K562 (cell line): ENCODE measurements around the gene TMEM167B. TPM values are rescaled to one million over a fixed set of nuclear protein-coding genes. Genes with fewer than 3 reads are reported as not detected.

ENCODE experiments used
- ARNT ChIP-seq, 2 experiments: fragments of 450-650 bp; IDR thresholded peaks; 2 replicates each; pipeline ENCODE4 v1.6.1; 2016; ENCODE audit warnings: mild to moderate bottlenecking in 1 of 2
- CAMTA2 ChIP-seq: fragments of 250-450 bp; sonication (Bioruptor Pico); conservative IDR thresholded peaks from 2 replicates; pipeline ENCODE4 v1.5.1; 2022
- CC2D1A ChIP-seq: fragments of 450-650 bp; IDR thresholded peaks from 2 replicates; pipeline ENCODE4 v1.6.1; 2017; ENCODE audit warnings: mild to moderate bottlenecking
- DPF2 ChIP-seq: fragments of 450-650 bp; IDR thresholded peaks from 2 replicates; pipeline ENCODE4 v1.6.1; 2016
- FOXA3 ChIP-seq, 2 experiments: fragments of 450-650 bp in 1 of 2; sonication (generic) in 1 of 2; formaldehyde crosslinking; IDR thresholded peaks in 1 of 2; conservative IDR thresholded peaks in 1 of 2; 2 replicates each; pipeline versions ENCODE4 v1.4.0 to v1.8.0; 2020 to 2022; ENCODE audit warnings: mild to moderate bottlenecking in 2 of 2, missing genetic modification reagents in 1 of 2
- HDAC8 ChIP-seq: fragments of 450-650 bp; IDR thresholded peaks from 2 replicates; pipeline ENCODE4 v1.6.1; 2016; ENCODE audit warnings: mild to moderate bottlenecking, missing genetic modification characterization, moderate library complexity, missing compliant biosample characterization
- KLF13 ChIP-seq: fragments of 450-650 bp; IDR thresholded peaks from 2 replicates; pipeline ENCODE4 v1.6.1; 2016; ENCODE audit warnings: missing genetic modification characterization, low read depth, mild to moderate bottlenecking, missing compliant biosample characterization, moderate library complexity, borderline replicate concordance
- MYC ChIP-seq, 2 experiments: fragments of 250-450 bp in 1 of 2; sonication (Bioruptor Pico) in 1 of 2; IDR thresholded peaks; 2 replicates each; pipeline versions ENCODE4 v1.5.1 to v1.6.1; 2012 to 2021; ENCODE audit warnings: low read depth in 2 of 2, borderline replicate concordance in 1 of 2, improper control_type of control experiment in 1 of 2, low read length in 1 of 2, mild to moderate bottlenecking in 1 of 2, moderate library complexity in 1 of 2
- PCBP1 ChIP-seq: fragments of 200-400 bp; formaldehyde crosslinking; IDR thresholded peaks from 2 replicates; pipeline ENCODE4 v1.6.1; 2018; ENCODE audit warnings: mild to moderate bottlenecking, low read depth, low read length; ENCODE audit not compliant: poor library complexity, severe bottlenecking
- POLR3G ChIP-seq: IDR thresholded peaks from 2 replicates; pipeline ENCODE4 v1.6.1; 2011; ENCODE audit not compliant: insufficient read length, insufficient replicate concordance; ENCODE audit errors: extremely low read depth
- RAD21 ChIP-seq, 2 experiments: fragments of 250-450 bp in 1 of 2; fragments of 450-650 bp in 1 of 2; sonication (Bioruptor Pico) in 1 of 2; formaldehyde crosslinking in 1 of 2; IDR thresholded peaks in 1 of 2; conservative IDR thresholded peaks in 1 of 2; 2 replicates each; pipeline versions ENCODE4 v1.4.0 to v1.8.0; 2020 to 2022; ENCODE audit warnings: mild to moderate bottlenecking in 2 of 2, moderate library complexity in 1 of 2
- RB1 ChIP-seq: fragments of 450-650 bp; IDR thresholded peaks from 2 replicates; pipeline ENCODE4 v1.6.1; 2017; ENCODE audit warnings: low read depth, mild to moderate bottlenecking
- RFX1 ChIP-seq: fragments of 450-650 bp; IDR thresholded peaks from 2 replicates; pipeline ENCODE4 v1.6.1; 2016; ENCODE audit warnings: mild to moderate bottlenecking, moderate library complexity
- SAFB2 ChIP-seq: fragments of 200-400 bp; formaldehyde crosslinking; IDR thresholded peaks from 2 replicates; pipeline ENCODE4 v1.6.1; 2018; ENCODE audit warnings: borderline replicate concordance, low read length, low read depth, moderate library complexity; ENCODE audit not compliant: severe bottlenecking
- SAP30 ChIP-seq: fragments of 200-600 bp; sonication (generic); IDR thresholded peaks from 2 replicates; pipeline ENCODE4 v1.6.1; 2012; ENCODE audit warnings: borderline replicate concordance, low read depth, mild to moderate bottlenecking, moderate library complexity, low read length, control low read depth, inconsistent platforms; ENCODE audit not compliant: insufficient read depth, poor library complexity, severe bottlenecking
- SMAD2 ChIP-seq: fragments of 150-350 bp; IDR thresholded peaks from 2 replicates; pipeline ENCODE4 v1.6.1; 2014; ENCODE audit warnings: low read depth, mild to moderate bottlenecking, low read length
- TCF3 ChIP-seq: sonication (generic); formaldehyde crosslinking; IDR thresholded peaks from 2 replicates; pipeline ENCODE4 v1.4.0; 2020; ENCODE audit warnings: mild to moderate bottlenecking, missing genetic modification reagents
- ZBTB8A ChIP-seq: fragments of 450-650 bp; IDR thresholded peaks from 2 replicates; pipeline ENCODE4 v1.6.1; 2018; ENCODE audit warnings: mild to moderate bottlenecking, moderate library complexity; ENCODE audit not compliant: partially characterized antibody
- ZFX ChIP-seq: sonication (generic); formaldehyde crosslinking; IDR thresholded peaks from 2 replicates; pipeline ENCODE4 v1.8.0; 2022; ENCODE audit warnings: mild to moderate bottlenecking, missing genetic modification reagents, moderate library complexity
- ZNF668 ChIP-seq: fragments of 250-450 bp; sonication (Bioruptor Pico); IDR thresholded peaks from 2 replicates; pipeline ENCODE4 v1.8.0; 2022; ENCODE audit warnings: mild to moderate bottlenecking, inconsistent platforms
- polyA plus RNA-seq, 8 experiments: library from polyadenylated mRNA; depleted of rRNA in 4 of 8; stranded (reverse) in 5 of 8; unstranded in 3 of 8; fragments of >200 nt; fragmentation: Nextera tagmentation in 2 of 8; fragmentation: Illumina TruSeq in 1 of 8; extraction: Ambion mirVana in 2 of 8; extraction: Trizol in 1 of 8; gene quantifications; 2 replicates each; pipeline versions ENCODE4 v1.2.1 to v1.2.3, GENCODE V29; 2011 to 2014; ENCODE audit warnings: inconsistent platforms in 1 of 8, missing spikeins in 1 of 8
- total RNA-seq, 7 experiments: library from RNA; depleted of rRNA in 6 of 7; stranded (reverse); fragments of >200 nt in 6 of 7; fragmentation: Illumina TruSeq in 2 of 7; extraction: Trizol in 2 of 7; gene quantifications; 2 replicates each; pipeline versions ENCODE4 v1.2.1 to v1.2.3, GENCODE V29; 2011 to 2021; ENCODE audit warnings: low replicate concordance in 1 of 7
- TF ChIP-seq, protein P1 (sequence below): fragments of 450-650 bp; IDR thresholded peaks from 2 replicates; pipeline ENCODE4 v1.6.1; 2016; ENCODE audit warnings: low read depth, mild to moderate bottlenecking, moderate library complexity
- TF ChIP-seq, protein P2 (sequence below): sonication (generic); formaldehyde crosslinking; IDR thresholded peaks from 2 replicates; pipeline ENCODE4 v1.9.0; 2022; ENCODE audit warnings: mild to moderate bottlenecking, missing genetic modification reagents
- TF ChIP-seq, protein P3 (sequence below): sonication (generic); formaldehyde crosslinking; IDR thresholded peaks from 2 replicates; pipeline ENCODE4 v1.8.1; 2023; ENCODE audit warnings: mild to moderate bottlenecking, missing genetic modification reagents

The TMEM167B gene
- total and polyA plus RNA-seq, 9 of the 15 experiments (the other 6 are each of a cell fraction or from before 2014, with no cell fraction given), result 17.2 to 36.4 (median 32.2) TPM

DNA sequence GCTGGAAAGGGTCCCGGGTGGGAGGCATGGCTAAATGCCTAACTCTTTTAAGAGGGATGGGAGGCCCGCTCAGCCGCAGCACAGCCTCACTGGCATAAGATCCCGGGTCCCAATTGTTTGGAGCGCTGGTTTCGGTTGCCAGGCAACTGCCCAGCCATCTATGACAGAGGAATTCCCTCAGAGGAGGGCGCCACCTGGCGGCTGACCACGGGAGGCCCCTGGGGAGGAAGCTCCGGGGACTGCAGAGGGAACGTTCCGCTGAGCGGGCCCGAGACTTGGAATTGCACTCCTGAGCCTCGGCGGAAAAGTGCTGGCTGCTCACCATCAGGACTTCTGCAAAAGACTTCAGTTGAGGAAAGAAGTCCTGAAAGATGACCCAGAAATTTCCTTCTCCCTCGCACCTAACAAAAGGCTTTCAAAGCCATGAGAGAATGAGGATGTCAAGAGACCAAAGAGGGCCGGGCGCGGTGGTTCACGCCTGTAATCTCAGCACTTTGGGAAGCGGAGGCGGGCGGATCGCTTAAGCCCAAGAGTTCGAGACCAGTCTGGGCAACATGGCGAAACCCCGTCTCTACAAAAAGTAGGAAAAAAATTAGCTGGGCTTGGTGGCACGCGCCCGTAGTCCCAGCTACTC lies 22.2 kb downstream of the TMEM167B start (continued):
- TF ChIP-seq RFX1 (peak; percentile 98), ARNT (IDR thresholded peaks at IDR 0.05) (no peak), SAP30 (no peak), ZNF668 (no peak), SAFB2 (no peak), KLF13 (tag) (no peak; the same call in 1 of the 2 replicates), MYC (IDR thresholded peaks at IDR 0.05; ENCODE audit: low read depth, low read length) (peak; percentile 46; the same call in 1 of the 2 replicates), MYC (CRISPR knock-in tag; IDR thresholded peaks at IDR 0.05; ENCODE audit: borderline replicate concordance, low read depth) (no peak), HDAC8 (no peak), ZFX (peak; percentile 56; the same call in 1 of the 2 replicates), RAD21 (CRISPR knock-in tag; conservative IDR thresholded peaks at IDR 0.05 in 1 of 2, IDR thresholded peaks at IDR 0.05 in 1 of 2) (peak; percentile 78 to 88), TCF3 (CRISPR knock-in tag) (no peak), CC2D1A (peak; percentile 58), FOXA3 (CRISPR knock-in tag; conservative IDR thresholded peaks at IDR 0.05 in 1 of 2, IDR thresholded peaks at IDR 0.05 in 1 of 2) (no peak), DPF2 (no peak), CAMTA2 (CRISPR knock-in tag) (no peak), ZBTB8A (no peak), POLR3G (no peak), RB1 (peak; percentile 88), SMAD2 (no peak), PCBP1 (no peak)
- TF ChIP-seq, protein P1, sequence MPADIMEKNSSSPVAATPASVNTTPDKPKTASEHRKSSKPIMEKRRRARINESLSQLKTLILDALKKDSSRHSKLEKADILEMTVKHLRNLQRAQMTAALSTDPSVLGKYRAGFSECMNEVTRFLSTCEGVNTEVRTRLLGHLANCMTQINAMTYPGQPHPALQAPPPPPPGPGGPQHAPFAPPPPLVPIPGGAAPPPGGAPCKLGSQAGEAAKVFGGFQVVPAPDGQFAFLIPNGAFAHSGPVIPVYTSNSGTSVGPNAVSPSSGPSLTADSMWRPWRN, result no peak
- TF ChIP-seq, protein P2, sequence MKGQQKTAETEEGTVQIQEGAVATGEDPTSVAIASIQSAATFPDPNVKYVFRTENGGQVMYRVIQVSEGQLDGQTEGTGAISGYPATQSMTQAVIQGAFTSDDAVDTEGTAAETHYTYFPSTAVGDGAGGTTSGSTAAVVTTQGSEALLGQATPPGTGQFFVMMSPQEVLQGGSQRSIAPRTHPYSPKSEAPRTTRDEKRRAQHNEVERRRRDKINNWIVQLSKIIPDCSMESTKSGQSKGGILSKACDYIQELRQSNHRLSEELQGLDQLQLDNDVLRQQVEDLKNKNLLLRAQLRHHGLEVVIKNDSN, result no peak
- TF ChIP-seq, protein P3, sequence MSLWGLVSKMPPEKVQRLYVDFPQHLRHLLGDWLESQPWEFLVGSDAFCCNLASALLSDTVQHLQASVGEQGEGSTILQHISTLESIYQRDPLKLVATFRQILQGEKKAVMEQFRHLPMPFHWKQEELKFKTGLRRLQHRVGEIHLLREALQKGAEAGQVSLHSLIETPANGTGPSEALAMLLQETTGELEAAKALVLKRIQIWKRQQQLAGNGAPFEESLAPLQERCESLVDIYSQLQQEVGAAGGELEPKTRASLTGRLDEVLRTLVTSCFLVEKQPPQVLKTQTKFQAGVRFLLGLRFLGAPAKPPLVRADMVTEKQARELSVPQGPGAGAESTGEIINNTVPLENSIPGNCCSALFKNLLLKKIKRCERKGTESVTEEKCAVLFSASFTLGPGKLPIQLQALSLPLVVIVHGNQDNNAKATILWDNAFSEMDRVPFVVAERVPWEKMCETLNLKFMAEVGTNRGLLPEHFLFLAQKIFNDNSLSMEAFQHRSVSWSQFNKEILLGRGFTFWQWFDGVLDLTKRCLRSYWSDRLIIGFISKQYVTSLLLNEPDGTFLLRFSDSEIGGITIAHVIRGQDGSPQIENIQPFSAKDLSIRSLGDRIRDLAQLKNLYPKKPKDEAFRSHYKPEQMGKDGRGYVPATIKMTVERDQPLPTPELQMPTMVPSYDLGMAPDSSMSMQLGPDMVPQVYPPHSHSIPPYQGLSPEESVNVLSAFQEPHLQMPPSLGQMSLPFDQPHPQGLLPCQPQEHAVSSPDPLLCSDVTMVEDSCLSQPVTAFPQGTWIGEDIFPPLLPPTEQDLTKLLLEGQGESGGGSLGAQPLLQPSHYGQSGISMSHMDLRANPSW (CRISPR knock-in tag), result no peak; the same call in 1 of the 2 replicates
